Ovary (tissue), 9 donors: ENCODE results near the gene LIPN. TPM values are rescaled to one million over a fixed set of nuclear protein-coding genes. Genes with fewer than 3 reads are reported as not detected.

Experiments used
- DNase-seq, 5 donors: peaks; one replicate each; pipeline ENCODE4 v3.0.0-alpha.2; 2019 to 2020
- H3K27ac ChIP-seq, 2 donors: fragments of 200-600 bp; one replicate each; pipeline versions ENCODE4 v1.5.1 to v1.8.0; 2019 to 2022
- H3K27me3 ChIP-seq: fragments of 200-600 bp; one replicate; pipeline ENCODE4 v1.8.0; 2022
- H3K36me3 ChIP-seq: fragments of 200-600 bp; sonication (generic); one replicate; pipeline ENCODE4 v1.5.1; 2019
- H3K4me1 ChIP-seq: one replicate; pipeline ENCODE4 v1.8.1; 2013; ENCODE audit warnings: mild to moderate bottlenecking, moderate library complexity; ENCODE audit not compliant: insufficient read depth
- H3K4me3 ChIP-seq: fragments of 200-600 bp; sonication (generic); one replicate; pipeline ENCODE4 v1.5.1; 2017
- H3K9me3 ChIP-seq, 2 donors: fragments of 200-600 bp in 1 of 2; sonication (generic) in 1 of 2; one replicate each; pipeline versions ENCODE4 v1.5.1 to v1.8.1; 2013 to 2019; ENCODE audit warnings: mild to moderate bottlenecking in 1 of 2, moderate library complexity in 1 of 2
- CTCF ChIP-seq, 3 donors: fragments of 450-650 bp in 2 of 3; fragments of 200-600 bp in 1 of 3; IDR thresholded peaks; one replicate each; pipeline versions ENCODE4 v1.5.1 to v1.8.0; 2016 to 2022; ENCODE audit warnings: antibody characterized with exemption in 3 of 3, mild to moderate bottlenecking in 1 of 3
- EP300 ChIP-seq: sonication (generic); formaldehyde crosslinking; IDR thresholded peaks from one replicate; pipeline ENCODE4 v1.6.1; 2017; ENCODE audit warnings: antibody characterized with exemption
- POLR2A ChIP-seq: fragments of 450-650 bp; IDR thresholded peaks from one replicate; pipeline ENCODE4 v1.6.1; 2017; ENCODE audit warnings: antibody characterized with exemption, mild to moderate bottlenecking, moderate library complexity
- WGBS, 3 donors: extraction: QIAGEN DNeasy Blood & Tissue Kit in 1 of 3; methylation state at CpG; one replicate each; pipeline versions ENCODE4 v1.1.5 to v1.1.7; 2013 to 2017; 5-methylcytosine and 5-hydroxymethylcytosine counted together
- intact Hi-C, 4 donors: fragments of 100-400 bp; cut with DNase I; formaldehyde crosslinking; loops; one replicate each; pipeline versions ENCODE4 v1.11.0 to v1.15.1; 2022 to 2023
- polyA plus RNA-seq, 2 donors: library from polyadenylated mRNA; stranded (reverse); fragments of 200-250 nt in 1 of 2; fragments of 350-450 nt in 1 of 2; fragmentation: Illumina TruSeq in 1 of 2; extraction: RNeasy Lipid Tissue Mini Kit (QIAGEN cat#74804) in 1 of 2; gene quantifications; one replicate each; pipeline ENCODE4 v1.2.3, GENCODE V29; 2013 to 2014
- total RNA-seq, 7 donors: library from RNA; depleted of rRNA in 2 of 7; stranded (reverse); fragments of >200 nt in 2 of 7; fragmentation: NEBNext Ultra II Directional in 3 of 7; extraction: Animal tissue kit (Norgen Biotek cat#: 25700) in 3 of 7; gene quantifications; one replicate each; pipeline versions ENCODE4 v1.1.0 to v1.2.4, GENCODE V29; 2016 to 2023
- donor health status: DM: no; HTN: no; CAD: no; lungs with moderate emphysema.
- donor health status: DM: no; HTN: no; CAD: no.
- donor health status: Bipolar disorder and iron deficiency.
- donor health status: DM: yes; HTN: yes; CAD: no.
- donor health status: DM: no; HTN: no; CAD: no.
- donor health status: DM: yes; HTN: yes; CAD: no.

Gene LIPN
- total and polyA plus RNA-seq, 9 donors = not detected

- H3K4me3 ChIP-seq = no peak overlapping the region
- intact Hi-C loops = no loop called here
- H3K9me3 ChIP-seq = no peaks in the 10 kb centered on the region
- no peaks in the 10 kb centered on the region for H3K27me3 ChIP-seq
- DNase-seq = no peak
- no peaks in the 10 kb centered on the region for H3K36me3 ChIP-seq
- no peaks in the 10 kb centered on the region for H3K4me1 ChIP-seq
- 73 to 84% (median 83%) methylated on average over 1 of the region's 1 CpG for WGBS, 3 donors
- no peak overlapping the region for H3K27ac ChIP-seq
- TF ChIP-seq EP300 = no peak
- TF ChIP-seq CTCF (IDR thresholded peaks at IDR 0.05) = no peak
- TF ChIP-seq POLR2A = no peak
Measured at GRCh38 chr10:88794731-88795130, 34.9 kb downstream of the LIPN start.

GRCh38 chr10:88800152-88801125 is 40.6 kb downstream of the LIPN start:
- 90 to 94% (median 94%) methylated on average over 2 of the region's 2 CpGs for WGBS, 3 donors
- no peak for TF ChIP-seq EP300
- TF ChIP-seq POLR2A = no peak
- no peak for TF ChIP-seq CTCF (IDR thresholded peaks at IDR 0.05)
- no peaks in the 10 kb centered on the region for H3K27me3 ChIP-seq

GRCh38 chr10:88802523-88803285 is 42.9 kb downstream of the LIPN start, which contains the start of gene LIPM:
Gene LIPM (plus strand): TSS chr10:88802730. CDS start chr10:88802897, 167 bp downstream.
- no peak within 1 kb of the TSS for H3K27ac ChIP-seq
- H3K4me3 ChIP-seq = no peak within 1 kb of the TSS
- H3K9me3 ChIP-seq = no peaks in the 10 kb centered on the region
- H3K4me1 ChIP-seq = no peaks in the 10 kb centered on the region
- no peaks in the 10 kb centered on the region for H3K27me3 ChIP-seq
- DNase-seq = no peak
- TF ChIP-seq EP300 (no peak), CTCF (IDR thresholded peaks at IDR 0.05) (no peak), POLR2A (no peak)
- intact Hi-C loops = no loop called here
- 79 to 86% (median 85%) methylated on average over 2 of the region's 2 CpGs for WGBS, 3 donors
- H3K36me3 ChIP-seq = no peaks in the 10 kb centered on the region

More at GRCh38 chr10:88800152-88801125, 40.6 kb downstream of the LIPN start:
- Histone ChIP-seq H3K4me1 (no peaks in the 10 kb centered on the region), H3K27ac (no peak overlapping the region), H3K9me3 (no peaks in the 10 kb centered on the region), H3K4me3 (no peak overlapping the region), H3K36me3 (no peaks in the 10 kb centered on the region)
- intact Hi-C loops = no loop called here
- DNase-seq = no peak

GRCh38 chr10:88803641-88804040 is 43.8 kb downstream of the LIPN start:
- no peak for DNase-seq
- Histone ChIP-seq H3K4me3 (no peak overlapping the region), H3K4me1 (no peaks in the 10 kb centered on the region), H3K27me3 (no peaks in the 10 kb centered on the region), H3K9me3 (no peaks in the 10 kb centered on the region), H3K36me3 (no peaks in the 10 kb centered on the region), H3K27ac (no peak overlapping the region)
- intact Hi-C loops = no loop called here
- 93 to 100% (median 98%) methylated on average over 2 of the region's 2 CpGs for WGBS, 3 donors
- TF ChIP-seq EP300 (no peak), POLR2A (no peak), CTCF (IDR thresholded peaks at IDR 0.05) (no peak)
